CD14-positive monocyte (primary cell): Measurements from ENCODE around the gene CEP128. TPM values are rescaled to one million over a fixed set of nuclear protein-coding genes. Genes with fewer than 3 reads are reported as not detected.

ENCODE experiments used
- DNase-seq, 3 donors: peaks; one replicate each; pipeline ENCODE4 v3.0.0-alpha.2; 2011 to 2022
- H2AFZ ChIP-seq: 2 replicates; pipeline ENCODE4 v1.6.0; 2012; ENCODE audit warnings: mild to moderate bottlenecking, low read depth, low read length, inconsistent platforms; ENCODE audit not compliant: insufficient read depth, poor library complexity, severe bottlenecking
- H3K27ac ChIP-seq, 2 donors: 1 replicate in 1 of 2; 2 replicates in 1 of 2; pipeline ENCODE4 v1.5.1; 2012 to 2013; ENCODE audit warnings: low read length in 2 of 2, control low read depth in 1 of 2, inconsistent platforms in 1 of 2, low read depth in 1 of 2, mild to moderate bottlenecking in 1 of 2
- H3K27me3 ChIP-seq, 2 donors: one replicate each; pipeline versions ENCODE4 v1.6.0 to v1.6.1; 2011 to 2013; ENCODE audit warnings: low read length in 2 of 2; ENCODE audit not compliant: control insufficient read depth in 2 of 2, insufficient read depth in 2 of 2
- H3K36me3 ChIP-seq, 2 donors: replicated peaks in 1 of 2; 1 replicate in 1 of 2; 2 replicates in 1 of 2; pipeline versions ENCODE4 v1.5.1 to v1.6.1; 2012 to 2013; ENCODE audit warnings: low read length in 2 of 2, control low read depth in 1 of 2, inconsistent platforms in 1 of 2, mild to moderate bottlenecking in 1 of 2; ENCODE audit not compliant: insufficient read depth in 2 of 2, control insufficient read depth in 1 of 2
- H3K4me1 ChIP-seq, 2 donors: 1 replicate in 1 of 2; 2 replicates in 1 of 2; pipeline versions ENCODE4 v1.5.1 to v1.6.1; 2012 to 2013; ENCODE audit warnings: low read length in 2 of 2, control low read depth in 1 of 2, inconsistent platforms in 1 of 2, mild to moderate bottlenecking in 1 of 2, moderate library complexity in 1 of 2; ENCODE audit not compliant: insufficient read depth in 2 of 2, control insufficient read depth in 1 of 2
- H3K4me2 ChIP-seq: replicated peaks from 2 replicates; pipeline ENCODE3; 2012; ENCODE audit warnings: low read length, moderate library complexity, mild to moderate bottlenecking; ENCODE audit not compliant: poor library complexity, severe bottlenecking; ENCODE audit errors: extremely low read depth
- H3K4me3 ChIP-seq, 3 experiments: fragments of 200-600 bp in 1 of 3; sonication (generic) in 1 of 3; replicated peaks in 1 of 3; 1 replicate in 2 of 3; 2 replicates in 1 of 3; pipeline ENCODE4 v1.5.1; 2011 to 2013; ENCODE audit warnings: low read length in 3 of 3, mild to moderate bottlenecking in 3 of 3, control low read depth in 2 of 3, low read depth in 2 of 3, inconsistent platforms in 1 of 3, moderate library complexity in 1 of 3
- H3K79me2 ChIP-seq: 2 replicates; pipeline ENCODE4 v1.6.0; 2012; ENCODE audit warnings: mild to moderate bottlenecking, control low read depth, inconsistent platforms, low read length, moderate library complexity; ENCODE audit not compliant: insufficient read depth
- H3K9ac ChIP-seq: 2 replicates; pipeline ENCODE4 v1.6.0; 2017; ENCODE audit warnings: low read length, mild to moderate bottlenecking; ENCODE audit not compliant: insufficient read depth, poor library complexity, severe bottlenecking
- H3K9me3 ChIP-seq, 2 donors: replicated peaks in 1 of 2; 1 replicate in 1 of 2; 2 replicates in 1 of 2; pipeline versions ENCODE4 v1.5.1 to v1.6.1; 2012 to 2013; ENCODE audit warnings: low read length in 2 of 2, control low read depth in 1 of 2; ENCODE audit not compliant: control insufficient read depth in 1 of 2, insufficient read depth in 1 of 2
- H4K20me1 ChIP-seq: 2 replicates; pipeline ENCODE4 v1.6.0; 2012; ENCODE audit warnings: mild to moderate bottlenecking, low read length, control low read depth, moderate library complexity; ENCODE audit not compliant: insufficient read depth
- H3K27ac Mint-ChIP-seq, 7 donors: one replicate each; pipeline ENCODE4 v1.8.0; 2020; ENCODE audit warnings: mild to moderate bottlenecking in 7 of 7, mixed read lengths in 7 of 7, moderate library complexity in 6 of 7, inconsistent platforms in 2 of 7
- H3K27me3 Mint-ChIP-seq, 3 donors: one replicate each; pipeline ENCODE4 v1.8.0; 2021 to 2022; ENCODE audit warnings: low read depth in 3 of 3, mild to moderate bottlenecking in 3 of 3, mixed read lengths in 3 of 3, moderate library complexity in 3 of 3, inconsistent platforms in 1 of 3
- H3K36me3 Mint-ChIP-seq, 2 donors: one replicate each; pipeline ENCODE4 v1.8.0; 2020; ENCODE audit warnings: mixed read lengths in 2 of 2, inconsistent platforms in 1 of 2, mild to moderate bottlenecking in 1 of 2
- H3K4me1 Mint-ChIP-seq: one replicate; pipeline ENCODE4 v1.8.0; 2020; ENCODE audit warnings: mild to moderate bottlenecking, mixed read lengths
- H3K4me3 Mint-ChIP-seq, 2 donors: one replicate each; pipeline ENCODE4 v1.8.0; 2020; ENCODE audit warnings: mild to moderate bottlenecking in 2 of 2, mixed read lengths in 2 of 2, moderate library complexity in 1 of 2
- H3K9me3 Mint-ChIP-seq, 7 donors: one replicate each; pipeline ENCODE4 v1.8.0; 2020 to 2022; ENCODE audit warnings: mixed read lengths in 7 of 7, mild to moderate bottlenecking in 6 of 7, moderate library complexity in 6 of 7, inconsistent platforms in 2 of 7
- WGBS: methylation state at CpG from one replicate; pipeline ENCODE4 v1.1.5; 2013; ENCODE audit warnings: missing lambda C conversion rate; ENCODE audit not compliant: insufficient coverage; 5-methylcytosine and 5-hydroxymethylcytosine counted together
- intact Hi-C, 2 donors: fragments of 100-400 bp; cut with micrococcal nuclease; formaldehyde crosslinking; loops; one replicate each; pipeline versions ENCODE4 v1.15.0 to v1.15.1; 2023
- polyA plus RNA-seq, 3 donors: library from polyadenylated mRNA; depleted of rRNA in 1 of 3; unstranded in 2 of 3; stranded (reverse) in 1 of 3; fragments of 300-500 nt in 2 of 3; fragments of >200 nt in 1 of 3; fragmentation: Illumina TruSeq in 2 of 3; gene quantifications; 1 replicate in 2 of 3; 2 replicates in 1 of 3; pipeline ENCODE4 v1.2.3, GENCODE V29; 2012 to 2021
- TF ChIP-seq, protein P1 (sequence below): fragments of 200-600 bp; IDR thresholded peaks from one replicate; pipeline ENCODE4 v1.8.0; 2022; ENCODE audit warnings: antibody characterized with exemption, mild to moderate bottlenecking

The CEP128 gene
- polyA plus RNA-seq, 3 donors: 0.41 to 0.88 (median 0.62) TPM

DNA sequence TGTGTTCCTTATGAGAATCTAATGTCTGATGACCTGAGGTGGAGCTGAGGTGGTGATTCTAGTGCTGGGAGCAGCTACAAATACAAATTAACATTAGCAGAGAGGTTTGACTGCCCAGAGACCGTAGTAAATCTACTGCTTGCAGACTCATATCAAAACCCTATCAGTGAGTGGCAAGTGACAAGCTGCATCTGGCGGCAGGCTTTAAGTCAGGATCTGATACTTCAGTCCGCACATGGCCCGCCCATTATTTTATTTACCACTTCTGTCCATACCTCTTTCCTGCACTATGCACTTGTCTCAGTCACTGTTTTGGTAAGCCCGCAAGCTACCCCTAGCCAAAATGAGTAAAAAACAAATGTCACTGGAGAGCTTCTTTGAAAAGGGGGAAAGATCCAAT is 11.4 kb downstream of the CEP128 start:
- Histone ChIP-seq H3K4me1 (peaks cover 38 to 42% of the 10 kb centered on the region in 2 donors), H4K20me1 (no peaks in the 10 kb centered on the region), H3K9ac (no peak overlapping the region), H3K9me3 (no peaks in the 10 kb centered on the region), H3K36me3 (no peaks in the 10 kb centered on the region), H3K4me3 (no peak overlapping the region), H3K4me2 (no peak overlapping the region), H2AFZ (no peak overlapping the region), H3K79me2 (peaks cover 48% of the 10 kb centered on the region), H3K27me3 (no peaks in the 10 kb centered on the region), H3K27ac (no peak overlapping the region)
- Mint-ChIP-seq H3K4me3 (peak overlapping the region in 1 of 2 donors; percentile 23), H3K27ac (peak overlapping the region in 6 of 7 donors; percentile 36 to 82 (median 68)), H3K4me1 (peaks cover 65% of the 10 kb centered on the region), H3K36me3 (peaks cover 11 to 16% of the 10 kb centered on the region in 2 donors), H3K9me3 (peaks cover 0 to 9% (median 5%) of the 10 kb centered on the region in 7 donors), H3K27me3 (peaks cover 0 to 2% (median 0%) of the 10 kb centered on the region in 3 donors)
- intact Hi-C loops: no loop called here
- no peak for DNase-seq
- TF ChIP-seq, protein P1, sequence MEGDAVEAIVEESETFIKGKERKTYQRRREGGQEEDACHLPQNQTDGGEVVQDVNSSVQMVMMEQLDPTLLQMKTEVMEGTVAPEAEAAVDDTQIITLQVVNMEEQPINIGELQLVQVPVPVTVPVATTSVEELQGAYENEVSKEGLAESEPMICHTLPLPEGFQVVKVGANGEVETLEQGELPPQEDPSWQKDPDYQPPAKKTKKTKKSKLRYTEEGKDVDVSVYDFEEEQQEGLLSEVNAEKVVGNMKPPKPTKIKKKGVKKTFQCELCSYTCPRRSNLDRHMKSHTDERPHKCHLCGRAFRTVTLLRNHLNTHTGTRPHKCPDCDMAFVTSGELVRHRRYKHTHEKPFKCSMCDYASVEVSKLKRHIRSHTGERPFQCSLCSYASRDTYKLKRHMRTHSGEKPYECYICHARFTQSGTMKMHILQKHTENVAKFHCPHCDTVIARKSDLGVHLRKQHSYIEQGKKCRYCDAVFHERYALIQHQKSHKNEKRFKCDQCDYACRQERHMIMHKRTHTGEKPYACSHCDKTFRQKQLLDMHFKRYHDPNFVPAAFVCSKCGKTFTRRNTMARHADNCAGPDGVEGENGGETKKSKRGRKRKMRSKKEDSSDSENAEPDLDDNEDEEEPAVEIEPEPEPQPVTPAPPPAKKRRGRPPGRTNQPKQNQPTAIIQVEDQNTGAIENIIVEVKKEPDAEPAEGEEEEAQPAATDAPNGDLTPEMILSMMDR: no peak
- WGBS: 95% methylated on average over 4 of the region's 5 CpGs

DNA sequence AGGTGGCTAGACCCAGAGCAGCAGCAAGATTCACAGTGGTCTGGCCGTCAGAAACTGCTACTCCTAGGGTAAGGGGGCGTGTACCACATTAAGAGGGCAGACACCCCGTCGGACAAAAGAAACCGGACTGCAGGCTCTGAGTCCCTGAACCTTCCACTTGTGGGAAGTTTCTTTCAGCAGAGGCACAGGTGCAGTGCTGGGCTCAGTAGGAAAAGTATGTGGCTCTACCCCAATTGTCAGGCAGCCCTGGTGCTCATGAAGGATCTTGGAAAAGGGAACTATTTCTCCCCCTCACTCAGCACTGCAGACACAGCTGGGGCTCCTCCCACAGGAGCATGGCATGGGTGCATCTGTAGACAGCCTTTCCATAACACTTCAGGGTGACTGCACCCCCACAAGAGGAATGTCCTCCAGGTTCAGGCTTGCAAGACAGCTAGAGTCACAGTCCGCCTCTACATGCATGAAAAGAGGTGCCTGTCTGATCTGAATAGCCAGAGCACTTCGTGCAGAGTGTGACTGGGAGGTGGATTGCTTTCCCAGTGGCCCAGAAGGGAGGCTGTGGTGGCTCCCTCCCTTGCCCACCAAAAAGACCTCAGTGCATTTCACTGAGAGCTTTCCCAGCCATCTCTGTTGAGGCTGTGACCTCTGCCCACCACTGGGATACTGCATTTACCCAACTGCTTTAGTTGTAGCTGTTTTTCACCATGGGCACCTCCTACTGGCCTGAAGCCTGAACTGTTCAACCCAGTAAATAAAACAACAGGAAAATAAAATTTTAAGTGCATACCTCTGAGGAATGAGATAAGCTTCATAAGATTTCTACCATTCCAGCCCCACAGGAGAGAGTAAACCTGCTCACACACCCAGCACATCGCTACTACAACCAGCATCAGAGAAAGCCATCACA is 14.2 kb downstream of the CEP128 start:
- peaks cover 20 to 26% of the 10 kb centered on the region in 2 donors for H3K36me3 Mint-ChIP-seq
- WGBS: 91% methylated on average over 6 of the region's 8 CpGs
- peaks cover 0 to 2% (median 0%) of the 10 kb centered on the region in 3 donors for H3K27me3 Mint-ChIP-seq
- Histone ChIP-seq H3K4me2 (no peak overlapping the region), H3K4me1 (peaks cover 27 to 28% of the 10 kb centered on the region in 2 donors), H3K4me3 (no peak overlapping the region), H3K27ac (no peak overlapping the region), H3K79me2 (peaks cover 33% of the 10 kb centered on the region), H2AFZ (no peak overlapping the region), H3K27me3 (no peaks in the 10 kb centered on the region), H4K20me1 (no peaks in the 10 kb centered on the region), H3K36me3 (no peaks in the 10 kb centered on the region), H3K9me3 (no peaks in the 10 kb centered on the region), H3K9ac (no peak overlapping the region)
- H3K4me3 Mint-ChIP-seq: no peak overlapping the region
- H3K4me1 Mint-ChIP-seq: peaks cover 46% of the 10 kb centered on the region
- intact Hi-C loops: no loop called here
- H3K27ac Mint-ChIP-seq: no peak overlapping the region
- TF ChIP-seq, protein P1: peak; percentile 21
- DNase-seq: no peak
- peaks cover 0 to 9% (median 5%) of the 10 kb centered on the region in 7 donors for H3K9me3 Mint-ChIP-seq
